Renal cortical epithelial cell (primary cell): ENCODE data around the gene MITF. TPM values are rescaled to one million over a fixed set of nuclear protein-coding genes. Genes with fewer than 3 reads are reported as not detected.

ENCODE experiments used
- DNase-seq: peaks from one replicate; pipeline ENCODE4 v3.0.0-alpha.2; 2011; ENCODE audit warnings: low read depth
- total RNA-seq: library from RNA; depleted of rRNA; stranded (reverse); fragments of >200 nt; gene quantifications from 2 replicates; pipeline ENCODE4 v1.2.3, GENCODE V29; 2014

The MITF gene
- total RNA-seq, 1 donor from 2014 or later: 109 TPM

- DNase-seq: no peak
These were observed 99.0 kb downstream of the MITF start for GRCh38 chr3:69838217-69838616.

DNA sequence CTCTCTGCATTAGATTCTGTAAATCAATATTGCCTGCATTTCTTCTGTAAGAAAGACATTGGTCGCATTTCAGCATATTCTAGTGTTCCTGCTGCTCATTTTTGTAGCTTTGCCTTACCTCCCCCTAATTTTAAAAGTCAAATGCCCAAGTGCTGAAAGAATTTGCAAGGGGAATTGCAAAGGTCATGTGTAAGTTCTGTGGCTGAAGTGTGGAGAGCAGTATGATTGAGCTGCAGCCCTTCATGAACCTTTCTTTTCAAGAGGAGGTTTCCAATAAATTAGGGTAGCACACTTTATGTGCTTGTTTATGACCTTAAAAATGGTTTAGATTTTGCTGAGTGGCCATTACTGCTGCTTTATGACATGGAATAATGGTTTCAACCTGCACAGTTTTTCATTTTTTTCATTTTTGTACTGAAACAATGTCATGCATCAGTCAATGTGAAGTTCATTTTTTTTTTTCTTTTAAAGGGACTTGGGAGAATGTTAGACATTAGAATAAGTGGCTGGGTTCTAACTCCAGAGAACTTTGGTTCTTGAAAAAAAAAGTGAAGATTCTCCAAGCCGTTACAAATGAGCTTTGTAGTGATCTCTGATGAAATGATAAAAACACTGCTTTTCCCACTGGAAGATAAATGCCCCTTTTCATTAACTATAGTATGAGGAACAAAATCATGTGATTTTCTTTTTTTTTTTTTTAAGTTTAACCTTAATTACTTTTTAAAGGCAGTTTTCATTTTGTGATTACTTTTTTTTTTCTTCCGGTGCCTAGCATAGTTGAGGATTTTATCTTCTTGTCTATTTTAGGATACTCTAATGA is 99.6 kb downstream of the MITF start:
- DNase-seq: no peak

- no peak for DNase-seq
These were observed 103.1 kb downstream of the MITF start for GRCh38 chr3:69842351-69842750.

GRCh38 chr3:69842789-69843188 is 103.5 kb downstream of the MITF start:
- no peak for DNase-seq

- DNase-seq: no peak
These were observed 105.4 kb downstream of the MITF start for GRCh38 chr3:69844706-69845105.

- no peak for DNase-seq
These were observed 108.0 kb downstream of the MITF start for GRCh38 chr3:69847303-69847702.

DNA sequence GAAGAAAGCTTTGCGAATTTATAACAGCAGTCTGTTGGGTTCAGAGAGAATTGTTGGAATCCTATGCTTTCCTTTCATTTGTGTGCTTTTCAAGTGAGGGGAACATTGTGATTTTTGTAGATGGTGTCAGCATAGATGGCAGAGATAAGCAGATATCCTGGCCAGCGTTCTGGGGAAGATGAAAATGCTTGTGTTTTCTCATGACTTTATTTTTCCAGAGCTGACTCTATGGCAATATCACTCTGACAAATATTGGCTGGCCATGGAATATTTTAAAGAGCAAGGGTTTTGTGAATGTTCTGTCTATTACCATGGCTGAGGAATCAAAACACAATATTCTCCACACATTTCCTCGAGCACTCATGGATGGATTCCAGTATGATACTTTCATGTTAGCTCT is 108.8 kb downstream of the MITF start:
- no peak for DNase-seq

- DNase-seq: no peak
These were observed 111.6 kb downstream of the MITF start for GRCh38 chr3:69850849-69851248.

DNA sequence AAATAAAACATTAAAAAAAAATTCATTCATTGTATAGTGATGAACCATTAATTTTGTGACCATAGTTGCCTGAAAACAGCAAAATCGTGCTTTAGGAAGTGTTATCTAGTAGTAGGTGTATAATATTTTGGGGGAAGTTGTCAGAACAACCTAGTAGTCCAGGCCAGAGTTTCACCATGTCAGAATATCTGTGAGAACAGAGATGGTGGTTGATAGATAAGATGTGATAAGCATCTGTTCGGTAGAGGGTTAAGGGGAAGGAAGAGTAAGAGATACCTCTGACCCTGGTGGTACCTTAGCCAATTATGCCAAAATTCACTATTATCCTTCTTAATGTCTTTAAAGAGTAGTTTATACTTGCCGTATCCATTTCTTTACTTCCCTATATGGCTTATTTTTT is 113.8 kb downstream of the MITF start:
- no peak for DNase-seq

- DNase-seq: peak; percentile 60
These were observed 116.3 kb downstream of the MITF start for GRCh38 chr3:69855436-69856162.

GRCh38 chr3:69856965-69857705 is 117.9 kb downstream of the MITF start:
- peak; percentile 89 for DNase-seq

GRCh38 chr3:69861556-69861955 is 122.3 kb downstream of the MITF start:
- DNase-seq: no peak

GRCh38 chr3:69864141-69864540 is 124.9 kb downstream of the MITF start:
- no peak for DNase-seq

DNA sequence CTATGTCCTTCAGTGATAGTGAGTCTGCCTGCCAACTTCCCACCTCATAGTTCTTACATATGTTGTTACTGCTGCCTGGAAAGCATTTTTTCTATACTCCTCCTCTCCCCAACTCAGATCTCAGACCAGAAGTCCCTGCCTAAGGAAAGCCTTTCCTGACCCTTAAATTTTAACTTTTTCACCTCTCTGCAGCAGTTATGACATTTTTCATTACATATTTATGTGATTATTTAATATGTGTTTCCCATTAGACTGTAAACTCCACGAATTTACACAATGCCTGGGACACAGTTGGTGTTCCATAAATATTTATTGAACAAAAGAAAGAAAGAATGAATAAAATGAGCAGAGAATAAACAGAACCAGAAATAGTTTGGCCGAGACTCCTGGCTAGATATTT is 125.5 kb downstream of the MITF start:
- no peak for DNase-seq

GRCh38 chr3:69865925-69866679 is 126.8 kb downstream of the MITF start:
- peak; percentile 90 for DNase-seq

GRCh38 chr3:69866988-69867720 is 127.9 kb downstream of the MITF start:
- peak; percentile 98 for DNase-seq

GRCh38 chr3:69867941-69868505 is 128.8 kb downstream of the MITF start:
- peak; percentile 40 for DNase-seq

- no peak for DNase-seq
These were observed 129.7 kb downstream of the MITF start for GRCh38 chr3:69868841-69869420.

DNA sequence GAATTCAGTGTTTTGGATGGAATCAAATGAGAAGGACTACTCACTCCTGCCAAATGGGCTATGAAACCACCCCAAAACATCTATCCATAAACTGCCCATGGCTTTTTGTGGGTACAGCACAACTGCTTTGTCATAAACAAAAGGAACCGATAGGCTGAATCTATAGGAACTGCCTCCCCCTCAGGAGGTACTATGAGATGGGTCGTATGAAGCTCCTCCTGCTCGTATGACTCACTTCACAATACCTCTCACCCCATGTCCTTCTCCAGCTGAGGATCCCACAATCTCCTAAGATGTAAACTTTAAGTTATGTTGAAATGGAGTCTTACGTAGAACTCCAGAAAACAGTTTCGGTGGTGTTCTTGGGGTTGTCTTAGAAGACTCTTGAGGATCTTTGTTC is 130.4 kb downstream of the MITF start:
- DNase-seq: no peak

DNA sequence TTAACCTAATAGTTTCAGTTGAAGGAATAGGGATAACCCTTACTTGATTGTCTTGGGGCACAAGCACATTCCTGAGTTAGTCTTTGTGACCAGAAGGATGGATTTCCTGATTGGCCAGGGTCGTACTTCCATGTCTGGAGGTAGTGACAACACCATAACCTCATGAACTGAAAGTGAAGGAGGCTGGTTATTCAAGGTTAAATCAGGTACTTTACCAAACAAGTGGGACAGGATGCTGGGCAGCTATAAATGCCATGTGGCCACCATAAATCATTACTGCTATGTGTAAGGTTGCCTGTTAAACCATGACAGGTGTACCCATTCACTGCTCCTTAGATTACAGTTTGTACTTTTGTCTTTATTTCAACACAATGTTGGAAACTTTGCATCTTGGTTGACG is 132.0 kb downstream of the MITF start:
- DNase-seq: peak; percentile 80
